Panc1 (cell line): ENCODE results near the gene KIF21A.

Experiments
- POLR2AphosphoS5 ChIP-seq: IDR thresholded peaks from 2 replicates; pipeline ENCODE4 v1.6.1; 2012; ENCODE audit warnings: mild to moderate bottlenecking, low read depth, low read length, moderate library complexity
- SIN3A ChIP-seq: IDR thresholded peaks from 2 replicates; pipeline ENCODE4 v1.6.1; 2012; ENCODE audit warnings: low read depth, mild to moderate bottlenecking, low read length, moderate library complexity, borderline replicate concordance; ENCODE audit not compliant: insufficient read depth
- TCF7L2 ChIP-seq: IDR thresholded peaks from 2 replicates; pipeline ENCODE4 v1.6.1; 2011; ENCODE audit warnings: mild to moderate bottlenecking, low read depth, low read length, inconsistent platforms
- TF ChIP-seq, protein P1 (sequence below): fragments of 450-650 bp; IDR thresholded peaks from 2 replicates; pipeline ENCODE4 v1.5.1; 2017; ENCODE audit warnings: mild to moderate bottlenecking
- TF ChIP-seq, protein P2 (sequence below), 2 experiments: IDR thresholded peaks; 2 replicates each; pipeline ENCODE4 v1.6.1; 2011 to 2012; ENCODE audit warnings: low read depth in 2 of 2, control low read depth in 1 of 2, low read length in 1 of 2, mild to moderate bottlenecking in 1 of 2, moderate library complexity in 1 of 2; ENCODE audit not compliant: insufficient read depth in 1 of 2

DNA sequence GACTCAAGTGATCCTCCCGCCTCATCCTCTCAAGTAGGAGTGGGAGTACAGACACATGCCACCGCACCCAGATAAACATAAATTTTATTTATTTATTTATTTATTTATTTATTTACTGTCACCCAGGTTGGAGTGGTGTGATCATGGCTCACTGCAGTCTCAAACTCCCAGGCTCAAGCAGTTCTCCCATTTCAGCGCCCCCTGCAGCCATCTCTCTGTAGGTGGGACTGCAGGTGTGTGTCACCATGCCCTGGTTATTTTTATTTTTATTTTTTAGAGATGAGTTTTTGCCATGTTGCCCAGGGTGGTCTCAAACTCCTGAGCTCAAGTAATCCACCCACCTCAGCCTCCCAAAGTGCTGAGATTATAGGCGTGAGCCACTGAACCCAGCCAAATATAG lies 33.2 kb upstream of the KIF21A start:
- no peak for TF ChIP-seq POLR2AphosphoS5
- TF ChIP-seq, protein P1, sequence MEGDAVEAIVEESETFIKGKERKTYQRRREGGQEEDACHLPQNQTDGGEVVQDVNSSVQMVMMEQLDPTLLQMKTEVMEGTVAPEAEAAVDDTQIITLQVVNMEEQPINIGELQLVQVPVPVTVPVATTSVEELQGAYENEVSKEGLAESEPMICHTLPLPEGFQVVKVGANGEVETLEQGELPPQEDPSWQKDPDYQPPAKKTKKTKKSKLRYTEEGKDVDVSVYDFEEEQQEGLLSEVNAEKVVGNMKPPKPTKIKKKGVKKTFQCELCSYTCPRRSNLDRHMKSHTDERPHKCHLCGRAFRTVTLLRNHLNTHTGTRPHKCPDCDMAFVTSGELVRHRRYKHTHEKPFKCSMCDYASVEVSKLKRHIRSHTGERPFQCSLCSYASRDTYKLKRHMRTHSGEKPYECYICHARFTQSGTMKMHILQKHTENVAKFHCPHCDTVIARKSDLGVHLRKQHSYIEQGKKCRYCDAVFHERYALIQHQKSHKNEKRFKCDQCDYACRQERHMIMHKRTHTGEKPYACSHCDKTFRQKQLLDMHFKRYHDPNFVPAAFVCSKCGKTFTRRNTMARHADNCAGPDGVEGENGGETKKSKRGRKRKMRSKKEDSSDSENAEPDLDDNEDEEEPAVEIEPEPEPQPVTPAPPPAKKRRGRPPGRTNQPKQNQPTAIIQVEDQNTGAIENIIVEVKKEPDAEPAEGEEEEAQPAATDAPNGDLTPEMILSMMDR = 0 out of 2 replicates have a peak, but pooled peaks have one; percentile 5
- TF ChIP-seq, protein P2, sequence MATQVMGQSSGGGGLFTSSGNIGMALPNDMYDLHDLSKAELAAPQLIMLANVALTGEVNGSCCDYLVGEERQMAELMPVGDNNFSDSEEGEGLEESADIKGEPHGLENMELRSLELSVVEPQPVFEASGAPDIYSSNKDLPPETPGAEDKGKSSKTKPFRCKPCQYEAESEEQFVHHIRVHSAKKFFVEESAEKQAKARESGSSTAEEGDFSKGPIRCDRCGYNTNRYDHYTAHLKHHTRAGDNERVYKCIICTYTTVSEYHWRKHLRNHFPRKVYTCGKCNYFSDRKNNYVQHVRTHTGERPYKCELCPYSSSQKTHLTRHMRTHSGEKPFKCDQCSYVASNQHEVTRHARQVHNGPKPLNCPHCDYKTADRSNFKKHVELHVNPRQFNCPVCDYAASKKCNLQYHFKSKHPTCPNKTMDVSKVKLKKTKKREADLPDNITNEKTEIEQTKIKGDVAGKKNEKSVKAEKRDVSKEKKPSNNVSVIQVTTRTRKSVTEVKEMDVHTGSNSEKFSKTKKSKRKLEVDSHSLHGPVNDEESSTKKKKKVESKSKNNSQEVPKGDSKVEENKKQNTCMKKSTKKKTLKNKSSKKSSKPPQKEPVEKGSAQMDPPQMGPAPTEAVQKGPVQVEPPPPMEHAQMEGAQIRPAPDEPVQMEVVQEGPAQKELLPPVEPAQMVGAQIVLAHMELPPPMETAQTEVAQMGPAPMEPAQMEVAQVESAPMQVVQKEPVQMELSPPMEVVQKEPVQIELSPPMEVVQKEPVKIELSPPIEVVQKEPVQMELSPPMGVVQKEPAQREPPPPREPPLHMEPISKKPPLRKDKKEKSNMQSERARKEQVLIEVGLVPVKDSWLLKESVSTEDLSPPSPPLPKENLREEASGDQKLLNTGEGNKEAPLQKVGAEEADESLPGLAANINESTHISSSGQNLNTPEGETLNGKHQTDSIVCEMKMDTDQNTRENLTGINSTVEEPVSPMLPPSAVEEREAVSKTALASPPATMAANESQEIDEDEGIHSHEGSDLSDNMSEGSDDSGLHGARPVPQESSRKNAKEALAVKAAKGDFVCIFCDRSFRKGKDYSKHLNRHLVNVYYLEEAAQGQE (IDR thresholded peaks at IDR 0.05; ENCODE audit: insufficient read depth in 1 of 2, low read depth in 2 of 2, low read length in 1 of 2) = no peak
- no peak for TF ChIP-seq SIN3A
- no peak for TF ChIP-seq TCF7L2
